RCC 7860 (cell line): ENCODE measurements around the gene WWP2.

Experiments used
- DNase-seq: peaks from one replicate; pipeline ENCODE4 v3.0.0-alpha.2; 2015; ENCODE audit warnings: low spot score
- FAIRE-seq: peaks from 2 replicates; lab custom pipeline; 2012; peaks lifted over from hg19 to GRCh38; lab: Jason Lieb, UNC

Gene WWP2

GRCh38 chr16:69827524-69827923 is 65.4 kb downstream of the WWP2 start:
- FAIRE-seq (no peak), DNase-seq (no peak)

DNA sequence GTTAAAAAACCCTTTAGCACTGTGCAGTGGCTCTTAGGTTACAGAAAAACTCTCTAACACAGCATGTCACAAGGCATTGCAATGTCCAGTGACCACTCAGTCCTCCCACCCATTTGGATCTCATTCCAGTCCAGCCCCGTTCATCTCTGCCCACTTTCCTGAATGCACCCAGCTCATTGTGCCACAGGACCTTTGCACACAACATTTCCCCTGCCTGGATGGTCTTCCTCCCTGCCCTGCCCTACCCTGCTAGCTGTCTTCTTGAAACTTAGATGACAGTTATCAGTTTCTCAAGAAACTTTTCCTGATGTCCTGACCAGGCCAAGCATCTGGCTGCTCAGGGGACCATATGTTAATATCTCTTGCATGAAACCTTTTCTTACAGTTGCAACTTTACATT is 67.2 kb downstream of the WWP2 start:
- FAIRE-seq = no peak
- no peak for DNase-seq

GRCh38 chr16:69830146-69830533 is 68.0 kb downstream of the WWP2 start:
- DNase-seq (no peak), FAIRE-seq (no peak)

DNA sequence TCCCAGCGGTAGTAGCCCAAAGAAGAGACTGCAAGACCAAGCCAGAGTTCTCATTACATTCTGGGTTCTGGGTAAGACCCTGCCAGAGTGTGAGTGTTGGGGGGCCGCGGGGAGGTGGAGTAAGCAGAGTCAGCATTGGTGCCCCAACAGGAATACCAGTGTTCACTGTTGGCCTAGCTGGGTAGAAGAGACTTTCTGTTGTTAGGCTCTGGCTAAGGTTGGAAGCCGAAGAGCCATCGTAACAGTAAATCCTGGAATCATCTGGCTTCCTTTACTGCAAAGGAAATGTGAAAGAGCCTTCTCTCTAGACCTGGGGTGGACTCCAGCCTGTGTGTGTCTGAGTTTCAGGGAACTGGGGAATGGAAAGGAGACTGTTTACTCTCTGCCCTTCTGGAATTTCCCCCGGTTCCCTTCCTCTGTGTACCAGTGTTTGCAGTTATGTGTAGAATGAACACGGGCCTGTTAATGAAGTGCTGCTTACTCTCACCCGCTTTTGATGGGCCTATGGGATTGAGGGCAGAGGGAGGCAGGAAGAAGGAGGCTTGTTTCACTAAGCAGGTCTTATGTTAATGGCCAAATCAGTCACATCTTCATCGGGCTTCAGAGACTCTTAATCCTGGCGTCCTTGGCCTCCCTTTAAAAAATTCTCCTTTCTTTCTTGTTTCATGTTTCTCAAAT is 68.5 kb downstream of the WWP2 start:
- FAIRE-seq (no peak), DNase-seq (peak; percentile 15)

- DNase-seq = peak; percentile 67
- peak; percentile 93 for FAIRE-seq
Observed at GRCh38 chr16:69831212-69832123, 69.3 kb downstream of the WWP2 start.

DNA sequence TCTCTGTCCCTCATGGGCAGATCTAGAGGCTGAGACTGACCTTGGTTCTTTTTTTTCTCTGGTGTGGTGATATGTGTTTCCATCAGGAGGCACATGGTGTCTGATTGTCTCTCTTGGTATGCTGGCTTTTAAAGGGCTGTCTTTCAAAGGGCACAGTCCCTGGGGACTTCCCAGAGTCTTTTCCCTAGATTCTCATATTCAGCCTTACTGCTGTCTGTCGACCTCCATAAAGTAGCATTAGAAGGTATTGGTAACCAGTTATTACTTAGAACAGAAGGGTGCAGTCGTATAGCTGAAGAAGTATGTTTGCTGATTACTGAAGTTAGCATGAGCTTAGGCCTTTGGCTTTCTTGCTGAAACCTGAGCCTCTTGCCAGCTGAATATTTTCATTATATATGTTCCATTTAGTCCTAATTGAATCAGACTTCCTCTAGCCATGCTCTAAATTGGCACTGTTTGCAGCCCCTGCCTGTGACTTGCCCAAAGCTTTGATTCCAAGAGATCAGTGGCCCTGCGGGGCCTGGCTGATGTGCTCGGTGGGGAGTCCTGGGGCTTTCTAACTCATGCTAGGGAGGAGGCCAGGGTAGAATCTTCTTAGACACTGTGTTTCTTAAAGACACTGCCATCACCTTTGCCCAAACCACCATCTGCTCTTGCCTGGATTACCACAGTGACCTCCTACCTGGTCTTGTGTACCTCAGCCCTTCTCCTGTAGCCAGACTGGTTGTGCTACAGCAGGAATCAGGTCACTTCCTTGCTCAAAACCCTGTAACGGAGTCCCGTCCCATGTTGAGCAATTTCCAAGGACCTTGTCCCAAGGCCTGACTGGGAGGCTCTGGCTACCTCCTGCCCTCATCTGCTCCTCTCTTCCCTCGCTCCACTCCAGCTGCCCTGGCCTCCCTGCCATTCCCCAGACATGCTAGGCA is 71.5 kb downstream of the WWP2 start:
- FAIRE-seq = no peak
- no peak for DNase-seq

- DNase-seq (no peak), FAIRE-seq (no peak)
Observed at GRCh38 chr16:69834807-69835466, 72.8 kb downstream of the WWP2 start.

- no peak for FAIRE-seq
- no peak for DNase-seq
Observed at GRCh38 chr16:69836257-69836656, 74.1 kb downstream of the WWP2 start.

DNA sequence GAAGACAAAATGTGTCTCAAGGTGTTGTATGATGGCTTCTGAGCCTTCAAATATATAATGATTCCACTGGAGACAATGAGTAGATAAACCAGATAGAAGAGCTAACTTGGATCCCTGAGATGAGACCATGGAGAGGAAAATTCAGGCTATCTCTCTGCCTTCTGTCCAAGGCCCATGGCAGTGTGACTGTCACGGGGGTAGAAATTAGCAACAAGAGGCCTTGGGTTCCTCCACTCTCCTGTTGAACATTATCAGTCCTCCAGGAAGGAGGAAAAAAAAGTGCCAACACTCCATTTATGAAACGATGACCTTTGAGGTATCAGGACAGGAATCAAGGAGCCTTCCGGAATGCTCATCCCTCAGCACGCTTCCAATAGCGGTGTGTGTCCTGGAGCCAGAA is 75.2 kb downstream of the WWP2 start:
- FAIRE-seq (no peak), DNase-seq (no peak)

GRCh38 chr16:69838489-69838888 is 76.4 kb downstream of the WWP2 start:
- FAIRE-seq = no peak
- no peak for DNase-seq

- FAIRE-seq = no peak
- DNase-seq = no peak
Observed at GRCh38 chr16:69839240-69839688, 77.1 kb downstream of the WWP2 start.

GRCh38 chr16:69839798-69840409 is 77.8 kb downstream of the WWP2 start:
- DNase-seq (no peak), FAIRE-seq (no peak)

DNA sequence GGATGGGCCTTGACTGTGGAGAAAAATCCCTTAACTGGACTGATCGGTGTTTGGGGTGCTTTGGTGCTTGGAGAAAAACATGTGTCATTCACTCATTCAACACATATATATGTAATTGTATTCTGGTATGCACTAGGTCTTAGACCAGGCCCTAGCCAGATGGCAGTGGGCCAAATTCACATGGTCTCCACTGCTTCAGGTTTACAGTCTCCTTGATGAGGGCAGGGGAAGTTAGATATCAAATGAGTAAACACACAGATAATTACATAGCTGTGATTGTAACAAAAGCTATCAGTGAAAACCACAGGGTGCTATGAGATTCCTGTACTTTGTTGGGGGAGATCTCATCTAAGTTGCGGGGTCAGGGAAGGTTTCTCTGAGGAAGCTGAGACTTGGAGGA is 78.8 kb downstream of the WWP2 start:
- FAIRE-seq (no peak), DNase-seq (no peak)

DNA sequence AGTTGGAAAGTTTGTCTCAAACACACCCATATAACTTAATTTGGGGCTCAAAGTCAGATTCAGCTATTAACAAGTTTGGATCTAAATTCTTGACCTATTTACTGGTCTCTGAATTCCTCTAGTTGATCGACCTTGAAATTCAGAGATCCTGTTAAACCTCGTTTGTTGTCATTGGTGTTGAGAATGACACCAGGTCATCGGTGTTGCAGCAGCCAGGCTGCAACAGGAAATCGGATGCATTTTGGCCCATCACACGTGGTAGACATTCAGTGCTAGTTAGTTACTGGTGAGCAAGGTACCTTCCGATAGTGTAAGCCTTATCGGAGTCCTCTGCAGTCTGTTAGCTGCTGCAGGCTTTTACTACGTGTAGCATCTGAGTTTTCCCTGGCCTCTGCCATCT is 82.3 kb downstream of the WWP2 start:
- no peak for FAIRE-seq
- no peak for DNase-seq

- FAIRE-seq = no peak
Observed at GRCh38 chr16:69845181-69845580, 83.0 kb downstream of the WWP2 start.

DNA sequence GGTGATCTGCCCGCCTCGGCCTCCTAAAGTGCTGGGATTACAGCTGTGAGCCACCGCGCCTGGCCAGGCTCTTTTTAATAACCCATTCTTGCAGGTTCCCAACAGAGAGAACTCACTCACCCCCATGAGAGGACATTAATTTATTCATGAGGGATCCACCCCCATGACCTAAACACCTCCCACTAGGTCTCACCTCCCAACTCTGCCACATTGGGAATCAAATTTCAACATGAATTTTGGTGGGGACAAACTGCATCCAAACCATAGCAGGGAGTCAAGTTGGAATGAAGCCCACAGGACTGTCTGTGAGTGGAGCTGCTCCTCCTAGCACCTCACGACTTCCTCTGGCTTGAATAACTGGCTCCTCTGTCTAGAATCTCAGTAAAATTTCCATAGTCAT is 85.5 kb downstream of the WWP2 start:
- FAIRE-seq (no peak), DNase-seq (no peak)

More at GRCh38 chr16:69845181-69845580, 83.0 kb downstream of the WWP2 start:
- DNase-seq = no peak

DNA sequence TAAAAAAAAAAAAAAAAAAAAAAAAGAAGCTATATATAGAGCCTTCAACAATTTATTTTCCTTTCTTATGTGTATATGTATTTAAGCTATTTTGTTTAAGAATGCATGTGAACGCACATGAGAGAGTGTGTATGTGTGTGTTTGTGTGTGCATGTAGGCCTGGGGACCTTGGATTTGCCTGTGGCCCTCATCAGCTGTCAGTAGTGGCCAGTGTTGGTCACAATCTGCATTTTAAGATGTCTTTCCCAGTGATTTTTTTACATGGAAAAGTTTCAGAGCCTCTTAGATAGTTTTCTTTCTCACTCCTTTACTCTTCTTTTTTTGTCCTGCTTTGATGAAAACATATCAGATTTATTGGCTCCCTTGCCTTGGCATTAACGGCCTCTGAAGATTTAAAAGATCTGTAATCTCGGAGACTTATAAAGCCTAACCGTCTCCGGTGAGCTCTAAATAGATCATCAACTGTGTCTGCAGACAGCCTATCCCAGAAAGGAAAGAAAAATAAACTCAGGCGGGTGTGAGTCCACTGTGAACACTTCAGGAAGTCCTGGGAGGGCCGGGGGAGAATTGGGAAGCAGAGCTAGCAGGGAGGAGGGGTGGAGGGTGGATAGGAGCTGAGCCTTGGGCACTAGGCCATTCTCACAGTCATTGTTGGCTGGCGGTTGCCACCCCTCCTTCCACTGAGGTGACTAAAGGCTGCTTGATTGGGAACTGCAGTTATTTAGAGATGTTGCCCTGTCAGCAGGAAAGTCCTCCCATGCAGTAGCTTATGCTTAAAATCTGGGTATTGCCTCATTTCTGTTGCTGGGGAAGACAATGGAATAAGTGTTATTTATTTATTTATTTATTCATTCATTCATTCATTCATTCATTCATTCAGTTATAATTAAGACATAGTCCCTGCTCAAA is 86.8 kb downstream of the WWP2 start:
- DNase-seq (no peak), FAIRE-seq (no peak)

GRCh38 chr16:69851491-69852240 is 89.5 kb downstream of the WWP2 start:
- FAIRE-seq (no peak), DNase-seq (no peak)
